Epidermal melanocyte (primary cell): ENCODE data around the gene CTSH.
A peak's percentile ranks its signal among the peaks of the same experiment; 100 is the strongest.

Source experiments
- DNase-seq: peaks from one replicate; pipeline ENCODE4 v3.0.0; 2011; ENCODE audit warnings: low spot score; ENCODE audit not compliant: insufficient read length

CTSH gene

GRCh38 chr15:78944669-78945407 lies at the start of gene CTSH:
TSS of gene CTSH (minus strand) at chr15:78945046. CDS start at chr15:78944981, 65 bp downstream.
- peak; percentile 39 for DNase-seq

- DNase-seq, result no peak
Measured at GRCh38 chr15:78993931-78994530, 49.2 kb upstream of the CTSH start.

- DNase-seq, result no peak
Measured at GRCh38 chr15:78993257-78993930, 48.5 kb upstream of the CTSH start.

- no peak for DNase-seq
Measured at GRCh38 chr15:78992416-78993256, 47.8 kb upstream of the CTSH start.

GRCh38 chr15:78991879-78992278 lies 47.0 kb upstream of the CTSH start:
- DNase-seq, result no peak

- no peak for DNase-seq
Measured at GRCh38 chr15:78991476-78991875, 46.6 kb upstream of the CTSH start.

- no peak for DNase-seq
Measured at GRCh38 chr15:78990278-78990677, 45.4 kb upstream of the CTSH start.

GRCh38 chr15:78989701-78990240 lies 44.9 kb upstream of the CTSH start:
- DNase-seq, result no peak

GRCh38 chr15:78988361-78988911 lies 43.6 kb upstream of the CTSH start:
- DNase-seq, result peak; percentile 94

GRCh38 chr15:78987556-78988360 lies 42.9 kb upstream of the CTSH start:
- DNase-seq, result no peak

- no peak for DNase-seq
Measured at GRCh38 chr15:78985859-78986475, 41.1 kb upstream of the CTSH start.

- no peak for DNase-seq
Measured at GRCh38 chr15:78984041-78984440, 39.2 kb upstream of the CTSH start.

- no peak for DNase-seq
Measured at GRCh38 chr15:78983146-78983918, 38.5 kb upstream of the CTSH start.

- DNase-seq, result no peak
Measured at GRCh38 chr15:78982736-78983135, 37.9 kb upstream of the CTSH start.

GRCh38 chr15:78981532-78982313 lies 36.9 kb upstream of the CTSH start:
- no peak for DNase-seq

- DNase-seq, result no peak
Measured at GRCh38 chr15:78979456-78980320, 34.8 kb upstream of the CTSH start.

- no peak for DNase-seq
Measured at GRCh38 chr15:78978601-78979179, 33.8 kb upstream of the CTSH start.
